Coronary artery (tissue), 2 donors: ENCODE measurements around the gene POTEF.
"Not testable (repeated sequence)": the region's sequence is repeated elsewhere in the genome, so short reads cannot be mapped to it uniquely, and the experiment has no call there.

ENCODE experiments used
- DNase-seq: peaks from one replicate; pipeline ENCODE4 v3.0.0-alpha.2; 2017; ENCODE audit warnings: low spot score
- H3K27ac ChIP-seq, 2 donors: fragments of 200-600 bp; sonication (generic); one replicate each; pipeline ENCODE4 v1.5.1; 2016 to 2019
- H3K4me3 ChIP-seq: fragments of 200-600 bp; sonication (generic); 2 replicates; pipeline ENCODE4 v1.5.1; 2016; ENCODE audit warnings: mild to moderate bottlenecking, moderate library complexity
- TF ChIP-seq, protein P1 (sequence below): fragments of 200-600 bp; sonication (generic); IDR thresholded peaks from one replicate; pipeline ENCODE4 v1.5.1; 2019; ENCODE audit warnings: antibody characterized with exemption

The POTEF gene

DNA sequence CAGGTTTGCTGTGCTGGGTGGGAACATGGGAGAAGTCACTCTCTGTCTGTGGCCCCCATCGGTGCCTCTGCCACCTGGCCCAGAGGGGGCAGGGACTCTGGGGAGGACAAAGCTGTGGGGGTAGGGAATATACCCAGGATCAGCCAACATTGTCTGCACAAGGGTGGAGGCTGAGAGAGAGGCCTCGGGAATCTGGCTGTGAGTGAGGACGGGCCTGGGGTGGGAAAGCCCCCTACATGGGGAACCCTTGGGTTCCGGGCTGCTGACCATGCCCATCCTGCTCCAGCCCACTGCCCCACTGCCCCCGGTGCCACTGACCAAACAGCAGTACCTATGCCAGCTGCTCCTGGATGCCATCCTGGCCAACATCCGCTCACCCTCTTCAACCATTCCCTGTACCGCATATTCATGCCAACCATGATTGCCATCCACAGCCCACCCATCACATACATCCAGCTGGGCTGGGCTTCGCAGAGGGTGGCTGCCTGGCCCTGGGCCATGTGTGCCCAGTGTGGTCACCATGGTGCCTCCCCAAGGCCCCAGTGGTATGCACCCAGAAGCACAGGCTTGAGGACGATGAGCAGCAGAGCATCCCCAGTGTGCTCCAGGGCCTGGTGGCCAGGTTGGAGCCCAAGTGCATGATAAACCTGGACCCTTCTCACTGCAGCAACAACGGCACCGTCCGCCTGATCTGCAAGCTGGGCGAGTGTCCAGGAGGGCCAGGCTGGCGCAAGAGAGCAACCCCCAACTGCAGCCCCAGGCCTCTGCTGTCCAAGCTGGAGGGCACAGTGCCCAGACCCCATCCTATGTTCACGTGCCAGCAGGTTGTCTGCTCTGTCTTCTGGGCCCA lies 6.9 kb upstream of the POTEF start:
- TF ChIP-seq, protein P1, sequence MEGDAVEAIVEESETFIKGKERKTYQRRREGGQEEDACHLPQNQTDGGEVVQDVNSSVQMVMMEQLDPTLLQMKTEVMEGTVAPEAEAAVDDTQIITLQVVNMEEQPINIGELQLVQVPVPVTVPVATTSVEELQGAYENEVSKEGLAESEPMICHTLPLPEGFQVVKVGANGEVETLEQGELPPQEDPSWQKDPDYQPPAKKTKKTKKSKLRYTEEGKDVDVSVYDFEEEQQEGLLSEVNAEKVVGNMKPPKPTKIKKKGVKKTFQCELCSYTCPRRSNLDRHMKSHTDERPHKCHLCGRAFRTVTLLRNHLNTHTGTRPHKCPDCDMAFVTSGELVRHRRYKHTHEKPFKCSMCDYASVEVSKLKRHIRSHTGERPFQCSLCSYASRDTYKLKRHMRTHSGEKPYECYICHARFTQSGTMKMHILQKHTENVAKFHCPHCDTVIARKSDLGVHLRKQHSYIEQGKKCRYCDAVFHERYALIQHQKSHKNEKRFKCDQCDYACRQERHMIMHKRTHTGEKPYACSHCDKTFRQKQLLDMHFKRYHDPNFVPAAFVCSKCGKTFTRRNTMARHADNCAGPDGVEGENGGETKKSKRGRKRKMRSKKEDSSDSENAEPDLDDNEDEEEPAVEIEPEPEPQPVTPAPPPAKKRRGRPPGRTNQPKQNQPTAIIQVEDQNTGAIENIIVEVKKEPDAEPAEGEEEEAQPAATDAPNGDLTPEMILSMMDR, result no peak
- DNase-seq, result peak; percentile 67
- H3K4me3 ChIP-seq, result no peak overlapping the region
- H3K27ac ChIP-seq, result no peak overlapping the region

DNA sequence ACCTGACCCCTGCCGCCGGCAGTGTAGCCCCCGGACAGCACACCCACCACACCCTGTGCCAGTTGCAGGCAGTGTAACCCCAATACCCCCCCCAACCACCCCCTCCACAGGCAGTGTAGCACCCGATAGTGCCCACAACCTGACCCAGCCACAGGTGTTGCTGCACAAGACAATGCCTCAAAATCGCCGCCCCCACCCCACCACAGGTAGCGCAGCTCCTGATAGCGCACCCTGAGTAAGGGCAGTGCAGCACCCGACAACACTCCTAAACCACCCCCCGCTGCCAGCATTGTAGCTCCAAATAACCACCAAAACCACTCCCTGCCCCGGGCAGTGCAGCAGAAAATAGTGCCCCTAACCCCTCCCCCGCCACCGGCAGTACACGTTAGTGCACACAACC lies 558 bp downstream of the POTEF start:
- not testable (repeated sequence) for DNase-seq, H3K27ac ChIP-seq, H3K4me3 ChIP-seq

DNA sequence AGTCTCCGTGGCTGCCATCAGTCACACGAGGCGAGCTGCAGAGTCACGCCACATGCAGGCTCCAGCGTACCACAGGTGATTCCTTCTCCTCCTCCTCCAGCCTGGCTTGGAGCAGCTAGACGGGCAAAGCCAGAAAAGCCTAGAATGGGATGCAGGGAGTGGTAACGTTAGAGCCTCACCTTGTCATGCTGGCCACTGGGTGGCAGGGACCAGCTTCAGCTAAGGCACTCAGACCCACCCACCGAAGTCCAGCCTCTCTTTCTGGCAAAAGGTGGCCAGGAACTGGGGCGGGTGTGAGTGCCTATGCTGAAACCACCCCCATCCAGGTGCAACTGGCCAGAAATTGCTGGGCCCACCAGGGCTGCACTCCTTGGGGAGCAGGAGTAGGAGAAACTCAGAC lies 1.3 kb downstream of the POTEF start:
- DNase-seq, H3K4me3 ChIP-seq, H3K27ac ChIP-seq: not testable (repeated sequence)

DNA sequence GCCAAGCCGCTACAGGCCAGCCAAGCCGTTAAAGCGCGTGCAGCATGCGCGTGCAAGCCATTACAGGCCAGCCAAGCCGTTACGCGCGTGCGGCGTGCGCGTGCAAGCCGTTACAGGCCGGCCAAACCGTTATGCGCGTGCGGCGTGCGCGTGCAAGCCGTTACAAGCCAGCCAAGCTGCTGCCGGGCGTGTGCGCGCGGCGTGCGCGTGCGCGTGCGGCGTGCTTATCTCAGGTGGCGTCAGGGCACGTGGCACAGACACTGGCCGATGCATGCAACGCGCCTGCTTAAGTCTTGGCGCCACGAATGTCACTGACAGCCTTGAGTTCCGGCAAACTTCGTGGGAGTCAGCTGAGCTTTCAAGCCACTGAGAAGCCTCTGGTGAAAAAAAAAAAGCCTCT lies 8.1 kb downstream of the POTEF start:
- H3K4me3 ChIP-seq, H3K27ac ChIP-seq, DNase-seq: not testable (repeated sequence)

DNA sequence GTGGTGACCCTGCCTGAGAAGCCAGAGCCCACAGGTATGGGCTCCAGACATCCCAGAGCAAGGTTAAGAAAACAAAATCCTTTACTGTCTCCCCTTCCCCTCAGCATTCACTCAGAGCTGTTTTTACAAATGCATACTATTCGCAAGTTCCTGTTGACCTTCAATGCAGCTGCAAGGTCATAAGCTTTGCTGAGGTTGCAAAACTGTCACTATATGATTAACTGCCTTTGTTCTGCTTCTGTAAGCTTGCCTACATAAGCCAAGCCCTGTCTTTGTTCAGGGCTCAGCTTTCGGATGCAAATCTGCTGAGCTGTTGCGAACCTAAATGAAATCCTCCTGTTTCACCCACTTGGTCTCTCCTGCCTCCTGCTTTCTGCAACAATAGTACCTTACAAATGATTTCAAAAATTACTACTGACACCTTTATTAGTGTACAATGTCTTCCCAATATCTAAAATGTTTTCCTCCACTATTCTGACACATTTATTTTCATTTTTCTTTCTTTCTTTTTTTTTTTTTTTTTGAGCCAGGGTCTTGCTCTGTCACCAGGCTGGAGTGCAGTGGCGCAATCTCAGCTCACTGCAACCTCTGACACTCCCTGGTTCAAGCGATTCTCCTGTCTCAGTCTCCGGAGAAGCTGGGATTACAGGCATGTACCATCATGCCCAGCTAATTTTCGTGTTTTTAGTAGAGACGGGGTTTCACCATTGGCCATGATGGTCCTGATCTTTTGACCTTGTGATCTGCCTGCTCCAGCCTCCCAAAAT lies 26.2 kb downstream of the POTEF start:
- not testable (repeated sequence) for H3K27ac ChIP-seq, H3K4me3 ChIP-seq, DNase-seq

DNA sequence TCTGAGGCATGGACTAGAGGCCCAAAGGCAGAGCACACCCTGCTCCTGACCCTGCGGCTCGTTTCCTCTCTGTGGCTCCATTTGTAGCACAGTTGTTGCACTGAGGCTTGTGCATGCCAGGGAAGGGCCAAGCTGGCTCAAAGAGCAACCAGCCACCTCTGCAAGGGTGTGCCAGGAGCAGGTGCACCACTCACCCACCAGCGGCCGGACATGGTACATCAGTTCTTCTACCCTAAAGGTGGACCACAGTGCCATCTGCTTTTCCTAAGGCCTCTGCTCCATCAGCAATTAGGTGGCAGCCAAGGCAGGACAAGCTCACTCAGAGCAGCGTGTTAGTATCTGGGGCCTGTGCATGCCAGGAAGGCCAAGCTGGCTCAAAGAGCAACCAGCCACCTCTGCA lies 66.4 kb downstream of the POTEF start:
- not testable (repeated sequence) for DNase-seq, H3K27ac ChIP-seq, H3K4me3 ChIP-seq

DNA sequence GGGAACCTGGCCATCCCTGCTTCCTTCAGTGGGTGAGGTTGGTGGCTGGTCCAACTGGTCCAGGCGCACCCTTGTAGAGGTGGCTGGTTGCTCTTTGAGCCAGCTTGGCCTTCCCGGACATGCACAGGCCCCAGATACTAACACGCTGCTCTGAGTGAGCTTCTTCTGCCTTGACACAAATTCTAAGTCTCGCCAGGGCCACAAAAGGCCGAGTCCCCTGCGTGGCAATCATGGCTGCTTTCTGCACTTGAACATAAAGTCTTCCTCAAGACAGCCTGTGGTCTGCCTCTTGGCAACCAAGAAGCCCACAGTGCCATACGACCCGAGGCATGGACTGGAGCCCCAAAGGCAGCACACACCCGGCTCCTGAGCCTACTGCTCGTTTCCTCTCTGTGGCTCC lies 69.0 kb downstream of the POTEF start:
- DNase-seq, H3K4me3 ChIP-seq, H3K27ac ChIP-seq: not testable (repeated sequence)

DNA sequence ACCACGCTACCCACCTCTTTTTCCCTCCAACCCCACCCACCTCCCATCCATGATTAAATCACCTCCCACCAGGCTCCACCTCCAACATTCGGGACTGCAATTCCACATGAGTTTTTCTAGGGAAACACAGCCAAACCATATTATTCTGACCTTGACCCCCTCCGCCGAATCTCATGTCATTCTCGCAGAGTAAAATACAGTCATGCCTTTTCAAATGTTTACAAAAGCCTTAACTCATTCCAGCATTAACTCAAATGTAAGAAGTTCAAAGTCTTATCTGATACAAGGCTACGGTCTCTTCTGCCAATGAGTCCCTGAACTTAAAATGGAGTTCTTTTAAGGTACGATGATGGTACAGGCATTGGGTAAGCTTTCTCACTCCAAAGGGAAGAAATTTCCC lies 72.7 kb downstream of the POTEF start:
- not testable (repeated sequence) for DNase-seq, H3K4me3 ChIP-seq

DNA sequence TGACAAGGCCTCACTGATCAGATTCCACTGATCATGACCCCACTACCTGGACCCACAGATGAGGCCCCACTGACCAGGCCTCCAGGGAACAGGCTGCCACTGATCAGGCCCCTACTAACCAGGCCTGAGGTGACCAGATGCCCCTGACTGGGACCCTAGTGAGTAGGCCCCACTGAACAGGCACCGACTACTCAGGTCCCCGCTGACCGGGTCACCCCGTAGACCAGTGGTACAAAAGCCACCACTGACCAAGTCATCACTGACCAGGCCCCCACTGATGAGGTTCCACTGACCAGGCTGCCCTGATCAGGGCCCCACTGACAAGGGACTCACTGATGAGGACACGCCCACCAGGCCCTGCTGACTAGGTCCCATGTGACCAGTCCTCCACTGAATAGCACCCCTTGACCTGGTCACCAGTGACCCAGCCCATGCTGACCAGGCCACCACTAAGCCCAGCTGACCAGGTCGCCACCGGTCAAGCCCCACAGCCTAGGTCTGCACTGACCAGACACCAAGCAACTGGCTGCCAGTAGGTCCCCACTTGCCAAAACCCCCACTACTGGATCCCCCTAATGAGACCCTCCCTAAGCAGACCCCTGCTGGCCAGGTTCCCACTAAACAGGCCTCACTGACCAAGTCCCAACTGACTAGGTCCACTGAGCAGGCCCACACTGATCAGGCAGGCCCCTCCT lies 75.7 kb downstream of the POTEF start:
- H3K27ac ChIP-seq, H3K4me3 ChIP-seq, DNase-seq: not testable (repeated sequence)

More for the DNA sequence above, 72.7 kb downstream of the POTEF start:
- not testable (repeated sequence) for H3K27ac ChIP-seq

DNA sequence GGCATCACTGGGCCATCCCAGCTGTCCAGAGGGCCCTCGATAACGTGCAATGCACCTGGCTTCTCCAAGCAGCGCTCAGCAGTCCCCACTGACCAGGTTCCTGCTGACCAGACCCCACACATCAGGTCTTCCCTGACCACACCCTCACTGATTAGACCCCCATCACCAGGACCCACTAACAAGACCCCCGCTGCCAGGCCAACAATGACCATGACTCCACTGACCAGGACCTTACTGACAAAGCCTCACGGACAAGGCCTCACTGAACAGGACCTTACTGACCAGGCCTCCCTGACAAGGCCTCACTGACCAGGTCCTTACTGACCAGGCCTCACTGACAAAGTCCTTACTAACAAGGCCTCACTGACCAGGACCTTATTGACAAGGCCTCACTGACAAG lies 76.6 kb downstream of the POTEF start:
- not testable (repeated sequence) for DNase-seq, H3K4me3 ChIP-seq, H3K27ac ChIP-seq

DNA sequence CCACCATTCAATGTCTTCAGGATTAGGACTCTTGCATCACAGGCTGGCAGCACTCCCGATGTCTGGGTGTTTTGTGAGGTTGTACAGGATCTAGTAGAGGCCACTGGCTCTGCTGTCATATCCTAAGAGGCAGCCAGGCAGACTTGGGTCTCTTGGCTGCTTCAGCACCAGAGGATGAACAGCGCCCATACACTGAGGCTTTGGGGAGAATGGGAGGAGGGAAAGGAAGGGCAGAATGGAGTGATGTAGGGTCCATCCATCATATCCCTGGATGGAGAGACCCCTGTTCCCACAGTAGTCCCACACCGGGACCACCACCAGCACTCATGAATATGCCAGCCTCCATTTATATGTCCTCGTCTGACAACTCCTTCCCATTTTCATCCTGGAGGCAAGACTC lies 80.6 kb downstream of the POTEF start:
- not testable (repeated sequence) for H3K27ac ChIP-seq, DNase-seq, H3K4me3 ChIP-seq

DNA sequence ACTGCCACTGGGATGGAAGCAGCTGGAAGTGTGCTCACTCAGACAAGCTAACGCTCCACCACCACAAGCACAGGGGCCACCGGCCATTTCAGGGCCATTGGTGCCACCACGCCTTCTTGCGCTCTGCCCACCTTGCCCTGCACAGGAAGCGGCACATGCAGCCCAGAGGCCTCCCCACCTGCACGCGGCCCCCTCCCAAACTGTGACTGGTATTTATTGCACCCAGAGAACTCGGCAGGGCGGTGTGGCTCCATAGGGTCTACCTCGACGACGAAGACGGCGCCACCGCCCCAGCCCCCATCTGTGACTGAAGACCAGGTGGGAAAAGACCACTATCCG lies 90.8 kb downstream of the POTEF start:
- not testable (repeated sequence) for H3K27ac ChIP-seq, DNase-seq, H3K4me3 ChIP-seq

DNA sequence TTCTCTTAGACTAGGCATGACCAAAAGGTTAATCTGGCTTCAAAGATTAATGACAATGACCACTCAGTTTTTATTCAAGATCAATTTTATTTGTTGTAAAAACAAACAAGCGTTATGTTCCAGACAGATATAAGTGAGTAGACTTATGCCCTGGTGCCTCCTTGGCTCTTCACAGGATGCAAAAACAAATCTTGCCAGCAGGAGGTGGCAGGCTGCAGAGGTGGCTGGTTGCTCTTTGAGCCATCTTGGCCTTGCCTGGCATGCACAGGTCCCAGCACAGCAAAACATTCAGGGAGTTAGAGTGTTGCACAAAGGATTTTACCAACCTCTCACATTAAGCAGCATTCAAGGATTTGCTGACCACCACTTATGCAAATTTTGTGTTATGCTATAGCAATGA lies 103.1 kb downstream of the POTEF start:
- H3K27ac ChIP-seq, H3K4me3 ChIP-seq, DNase-seq: not testable (repeated sequence)
